Stimulated activated CD4-positive, alpha-beta T cell treated with anti-CD3 and anti-CD28 coated beads, Interleukin-4, amount 100 ng/mL, for 1 hour (primary cell): Measurements from ENCODE around the gene SCRT2.

Experiments
- DNase-seq: peaks from one replicate; pipeline ENCODE4 v3.0.0-alpha.2; 2020

SCRT2 gene

GRCh38 chr20:623021-623420 is 52.6 kb downstream of the SCRT2 start:
- DNase-seq: no peak

- DNase-seq: no peak
These were observed 53.4 kb downstream of the SCRT2 start for GRCh38 chr20:622161-622560.

- DNase-seq: no peak
These were observed 54.4 kb downstream of the SCRT2 start for GRCh38 chr20:621125-621756.

GRCh38 chr20:620246-620645 is 55.4 kb downstream of the SCRT2 start:
- DNase-seq: no peak

- no peak for DNase-seq
These were observed 56.6 kb downstream of the SCRT2 start for GRCh38 chr20:618980-619379.

- no peak for DNase-seq
These were observed 57.5 kb downstream of the SCRT2 start for GRCh38 chr20:617934-618690.

GRCh38 chr20:615514-615913 is 60.1 kb downstream of the SCRT2 start:
- DNase-seq: no peak

GRCh38 chr20:611843-612185 is 63.8 kb downstream of the SCRT2 start:
- DNase-seq: no peak
